Inflammatory macrophage treated with lipopolysaccharide for 4 hours (primary cell): Measurements from ENCODE around the gene INHBB.
"Not testable (repeated sequence)": the region's sequence is repeated elsewhere in the genome, so short reads cannot be mapped to it uniquely, and the experiment has no call there.

ENCODE experiments used
- DNase-seq: peaks from one replicate; pipeline ENCODE4 v3.0.0-alpha.2; 2020

INHBB gene

DNA sequence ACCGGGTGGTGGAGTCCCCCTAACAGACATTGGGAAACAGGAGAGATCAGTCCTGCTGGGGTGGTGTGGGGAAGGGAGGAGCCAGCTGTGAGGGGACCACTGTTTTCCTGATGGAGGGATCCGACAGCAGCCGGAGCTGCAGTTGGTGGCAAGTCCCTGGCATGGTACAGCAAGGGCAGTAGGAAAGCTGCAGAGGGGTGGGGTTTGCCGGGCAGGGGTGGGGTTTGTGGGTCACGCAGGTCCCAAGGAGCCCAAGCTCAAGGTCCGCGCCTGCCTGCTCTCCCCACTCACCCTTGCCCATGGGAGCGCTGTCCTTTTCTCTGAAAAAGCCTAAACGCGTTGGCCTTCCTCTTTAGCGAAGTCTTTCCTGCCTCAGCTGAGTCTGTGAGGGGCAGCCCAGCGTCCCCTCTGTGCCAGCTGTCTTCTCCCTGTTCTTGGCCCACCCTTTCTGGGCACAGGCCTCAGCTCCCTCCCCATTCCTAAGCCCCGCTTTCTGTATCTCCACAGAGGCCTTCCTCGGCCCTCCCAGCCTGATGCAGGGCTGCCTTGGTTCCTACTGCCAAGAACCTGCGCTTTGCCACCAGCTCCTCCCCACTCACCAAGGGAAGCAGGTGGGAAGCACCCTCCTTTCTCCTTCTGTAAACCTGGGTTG, 29.3 kb upstream of the INHBB start:
- DNase-seq: no peak

GRCh38 chr2:120317180-120317533, 28.8 kb upstream of the INHBB start:
- DNase-seq: no peak

GRCh38 chr2:120317916-120318315, 28.0 kb upstream of the INHBB start:
- DNase-seq: no peak

- DNase-seq: no peak
These were observed 27.3 kb upstream of the INHBB start for GRCh38 chr2:120318626-120319025.

DNA sequence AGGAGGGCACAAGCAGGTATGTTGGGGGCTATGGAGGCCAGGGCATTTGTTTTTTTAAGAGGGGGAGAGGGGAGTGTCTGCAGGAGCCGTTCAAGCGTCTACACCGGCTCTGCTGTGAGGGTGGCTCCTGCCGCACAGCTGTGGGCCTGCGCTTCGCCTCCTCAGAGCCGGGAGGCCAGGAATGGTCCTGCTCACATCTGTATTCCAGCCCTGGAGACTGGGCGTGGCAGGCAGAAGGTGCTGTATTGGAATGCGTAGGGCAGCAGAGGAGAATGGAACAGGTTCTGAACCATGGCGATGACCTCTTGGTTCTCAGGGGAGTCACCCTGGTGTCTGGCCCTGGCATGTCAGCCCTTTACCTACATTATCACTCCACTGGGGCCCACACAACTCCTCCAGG, 26.8 kb upstream of the INHBB start:
- no peak for DNase-seq

DNA sequence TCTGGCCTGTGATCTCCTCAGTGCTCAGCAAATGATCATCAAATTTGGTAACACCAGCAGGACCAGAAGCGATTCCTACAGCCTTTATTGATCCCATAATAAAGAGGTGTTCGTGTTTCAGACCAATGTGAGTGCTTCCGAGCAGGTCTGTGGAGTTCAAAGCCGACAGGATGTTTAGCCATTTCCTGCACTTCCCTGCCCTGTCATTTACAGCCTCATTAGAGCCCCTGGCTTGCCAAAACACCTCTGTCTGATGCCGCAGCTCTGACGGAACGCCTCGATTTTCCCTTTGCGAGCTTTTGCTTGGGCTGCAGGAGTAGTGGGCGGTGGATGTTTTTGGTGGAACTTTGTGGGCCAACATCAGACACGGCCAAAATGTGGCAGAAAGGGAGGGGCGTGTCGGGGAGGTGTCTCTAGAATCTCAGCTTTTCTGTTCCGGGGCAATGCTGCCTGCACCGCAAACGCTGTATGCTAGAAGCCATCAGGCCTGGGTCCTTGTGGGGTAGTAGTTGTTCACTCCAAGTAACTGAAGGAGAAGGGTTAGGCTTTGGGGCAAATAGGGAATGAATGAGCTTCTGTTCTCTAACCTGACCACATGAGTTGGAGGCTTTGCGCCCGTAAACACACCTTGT, 26.1 kb upstream of the INHBB start:
- no peak for DNase-seq

DNA sequence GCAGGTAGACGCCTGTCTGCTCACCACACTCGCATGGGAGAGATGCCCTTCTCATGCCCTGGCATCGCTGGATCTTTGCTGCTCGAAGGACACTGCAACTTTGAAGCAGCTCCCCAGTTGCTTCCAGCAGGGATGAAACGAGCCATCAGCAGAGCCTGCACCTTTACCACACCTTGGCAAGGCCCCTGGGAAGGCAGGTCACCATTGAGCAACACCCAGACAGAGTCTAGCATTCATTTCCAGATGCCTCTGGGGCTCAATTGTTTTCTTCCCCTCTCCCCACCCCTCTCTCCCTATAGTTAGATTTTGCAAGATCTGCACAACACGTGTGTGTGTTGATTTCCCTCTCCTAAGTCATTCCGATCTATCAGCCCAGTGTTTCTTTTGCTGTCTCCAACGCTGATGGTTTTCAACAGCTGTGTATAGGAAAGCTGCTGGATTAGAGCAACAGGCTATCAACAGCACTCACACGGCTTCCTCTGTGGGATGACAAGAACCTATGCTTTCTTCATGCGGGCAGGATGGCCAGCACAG, 25.6 kb upstream of the INHBB start:
- no peak for DNase-seq

DNA sequence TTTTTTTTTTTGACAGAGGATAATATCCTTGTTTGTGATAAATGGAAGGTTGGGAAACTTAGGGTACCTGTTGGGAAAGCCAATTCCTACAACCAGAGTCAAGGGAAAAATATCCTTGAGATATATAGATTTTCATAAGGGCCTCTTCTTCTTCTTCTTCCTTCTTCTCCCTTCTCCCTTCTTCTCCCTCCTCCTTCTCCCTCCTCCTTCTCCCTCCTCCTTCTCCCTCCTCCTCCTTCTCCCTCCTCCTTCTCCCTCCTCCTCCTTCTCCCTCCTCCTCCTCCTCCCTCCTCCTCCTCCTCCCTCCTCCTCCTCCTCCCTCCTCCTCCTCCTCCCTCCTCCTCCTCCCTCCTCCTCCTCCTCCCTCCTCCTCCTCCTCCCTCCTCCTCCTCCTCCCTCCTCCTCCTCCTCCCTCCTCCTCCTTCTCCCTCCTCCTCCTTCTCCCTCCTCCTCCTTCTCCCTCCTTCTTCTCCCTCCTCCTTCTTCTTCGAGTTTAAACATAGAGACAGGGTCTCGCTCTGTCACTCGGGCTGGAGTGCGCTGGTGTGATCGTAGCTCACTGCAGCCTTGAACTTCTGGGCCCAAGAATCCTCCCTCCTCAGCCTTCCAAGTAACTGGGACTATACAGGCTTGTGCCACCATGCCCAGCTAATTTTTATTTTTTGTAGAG, 24.9 kb upstream of the INHBB start:
- not testable (repeated sequence) for DNase-seq

DNA sequence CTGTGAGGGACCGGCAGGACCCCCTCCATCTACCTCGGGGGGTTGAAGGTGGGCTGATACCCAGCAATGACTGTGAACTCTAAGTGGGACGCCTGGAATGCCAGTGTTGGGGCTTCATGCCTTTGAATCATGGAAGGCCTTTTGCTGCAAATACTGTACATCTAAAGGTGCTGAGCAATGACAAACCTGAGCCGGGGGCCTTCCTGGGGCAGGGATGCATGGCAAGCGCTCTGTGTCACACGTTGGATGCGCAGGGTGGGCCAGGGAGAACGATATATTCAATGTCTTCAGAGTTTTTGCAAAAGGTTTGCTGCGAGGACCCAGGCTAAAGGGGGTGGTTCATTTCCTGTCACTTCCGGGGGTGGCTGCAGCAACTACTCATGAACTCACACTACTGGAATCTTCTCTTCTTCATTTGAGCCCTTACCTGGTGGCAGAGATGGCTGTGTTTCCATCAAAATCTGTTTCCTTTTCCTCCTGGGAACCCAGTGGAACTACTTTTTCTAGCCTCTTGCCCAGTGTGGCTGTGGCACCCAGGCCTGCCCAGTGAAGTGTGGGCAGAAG, 24.1 kb upstream of the INHBB start:
- DNase-seq: no peak

DNA sequence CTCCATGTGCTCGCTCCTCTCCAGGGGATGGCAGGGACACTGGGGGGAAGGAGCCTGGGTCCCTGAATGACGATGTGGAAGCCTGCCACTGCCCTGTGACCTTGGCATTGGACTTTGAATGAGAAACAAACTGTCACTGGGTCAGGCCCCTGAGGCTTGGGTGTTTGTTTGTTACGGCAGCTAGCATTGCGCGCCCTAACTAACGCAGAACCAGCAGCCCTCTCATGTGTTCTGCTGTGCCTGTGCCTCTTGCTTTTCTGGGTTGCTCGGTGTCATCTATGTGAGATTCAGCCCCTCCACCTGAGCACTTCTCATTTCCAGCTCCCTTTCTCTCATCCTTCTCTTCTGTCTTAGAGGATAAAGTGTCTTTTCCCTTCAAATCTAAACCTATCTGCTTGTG, 23.6 kb upstream of the INHBB start:
- no peak for DNase-seq

- no peak for DNase-seq
These were observed 22.7 kb upstream of the INHBB start for GRCh38 chr2:120323214-120323613.

- DNase-seq: no peak
These were observed 22.0 kb upstream of the INHBB start for GRCh38 chr2:120323807-120324399.

- DNase-seq: no peak
These were observed 21.0 kb upstream of the INHBB start for GRCh38 chr2:120324933-120325332.

GRCh38 chr2:120326066-120326465, 19.9 kb upstream of the INHBB start:
- DNase-seq: no peak

DNA sequence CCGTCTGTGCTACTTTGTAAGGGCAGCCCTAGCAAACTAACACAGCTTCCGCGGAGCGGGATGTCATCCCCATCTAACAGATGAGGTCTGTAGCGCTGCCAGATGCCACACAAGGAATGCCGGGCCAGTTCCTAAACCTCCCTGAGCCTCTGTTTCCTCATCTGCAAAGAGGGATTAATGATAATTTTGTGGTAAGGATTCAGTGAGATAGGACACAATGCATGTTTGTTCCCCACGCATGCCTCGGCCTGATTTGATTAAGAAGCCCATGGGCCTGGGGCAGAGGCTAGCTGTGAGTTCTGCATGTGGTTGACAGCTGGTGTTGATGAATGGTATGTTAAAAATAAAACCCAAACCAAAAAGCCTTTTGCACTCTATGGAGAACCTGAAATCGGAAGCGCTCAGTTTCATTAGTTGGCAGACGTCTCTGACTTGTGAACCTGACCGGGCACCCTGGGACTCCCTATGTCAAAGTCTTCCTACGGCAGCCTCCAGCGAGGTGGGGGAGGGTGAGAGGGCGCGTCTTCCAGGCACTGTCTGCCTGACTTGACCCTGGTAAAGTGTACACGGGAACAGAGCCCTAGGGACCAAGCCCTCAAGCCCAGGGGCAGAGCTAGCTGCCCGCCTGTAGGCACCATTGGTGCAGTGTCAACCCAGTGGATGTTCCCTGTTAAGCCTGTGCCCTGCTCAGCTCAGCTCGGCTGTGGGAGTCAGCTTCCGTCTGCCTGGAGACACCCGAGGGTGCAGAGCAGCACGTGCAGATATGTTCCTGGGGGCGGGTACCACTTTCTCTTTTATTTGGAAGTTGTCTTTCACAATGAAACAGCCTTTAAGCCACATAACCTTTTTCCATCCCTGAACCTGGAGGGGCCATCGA, 14.8 kb upstream of the INHBB start:
- DNase-seq: no peak

DNA sequence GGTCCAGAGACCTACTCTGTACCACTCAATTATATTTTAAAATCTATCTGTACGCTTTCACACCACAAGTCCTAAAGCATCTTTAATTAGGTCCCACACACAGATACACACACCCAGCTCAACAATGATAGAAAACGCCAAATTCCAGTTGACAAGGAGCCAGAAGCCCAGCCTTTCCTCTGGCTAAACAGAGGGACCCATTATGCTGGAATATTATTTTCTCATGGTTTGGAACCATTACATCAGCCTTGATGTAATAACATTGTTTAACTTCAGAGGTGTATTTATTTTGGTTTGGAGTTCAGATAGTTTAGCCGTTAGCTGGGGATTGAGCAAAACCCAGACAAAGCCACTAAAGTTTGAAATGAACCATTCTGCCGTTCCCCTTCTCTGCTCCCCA, 14.0 kb upstream of the INHBB start:
- DNase-seq: no peak

DNA sequence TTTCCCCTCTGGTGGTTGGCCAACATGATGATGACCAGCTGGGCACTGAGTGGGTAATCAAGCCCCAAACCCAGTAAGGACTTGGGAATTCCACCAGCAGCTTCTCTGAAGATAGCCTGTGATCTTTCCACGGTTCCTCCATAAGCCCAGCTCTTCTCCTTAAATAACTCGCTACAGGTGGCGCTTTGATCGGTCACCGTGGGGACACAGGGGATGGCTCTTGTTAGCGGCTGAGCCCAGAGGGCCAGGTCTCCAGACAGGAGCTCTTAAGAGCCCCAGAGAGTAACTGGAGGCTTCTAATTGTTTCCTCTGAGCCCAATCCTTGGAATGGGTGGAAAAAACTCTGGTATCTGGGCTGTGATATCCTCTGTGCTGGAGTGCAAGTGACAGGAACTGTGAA, 13.6 kb upstream of the INHBB start:
- no peak for DNase-seq

DNA sequence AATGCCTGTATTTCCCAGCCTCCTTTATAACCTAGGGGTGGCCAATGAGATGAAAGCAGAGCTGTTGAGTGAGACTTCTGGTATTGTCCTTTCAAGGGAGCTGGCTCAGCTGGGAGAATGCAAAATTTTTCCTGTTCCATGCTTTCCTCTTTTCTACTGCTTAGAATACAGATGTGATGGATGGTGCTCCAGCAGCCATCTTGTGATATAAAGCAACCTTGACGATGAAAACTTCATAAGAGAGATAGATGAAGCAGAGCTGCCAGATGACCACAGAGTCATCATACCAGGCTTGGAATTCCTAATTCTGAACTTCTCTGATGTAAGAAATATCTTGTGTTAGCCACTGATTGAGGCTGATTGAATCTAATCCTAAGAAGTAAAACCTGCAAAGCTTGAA, 11.9 kb upstream of the INHBB start:
- no peak for DNase-seq

GRCh38 chr2:120336749-120337148, 9.2 kb upstream of the INHBB start:
- no peak for DNase-seq

- DNase-seq: peak; percentile 87
These were observed 7.9 kb upstream of the INHBB start for GRCh38 chr2:120338015-120338414.

DNA sequence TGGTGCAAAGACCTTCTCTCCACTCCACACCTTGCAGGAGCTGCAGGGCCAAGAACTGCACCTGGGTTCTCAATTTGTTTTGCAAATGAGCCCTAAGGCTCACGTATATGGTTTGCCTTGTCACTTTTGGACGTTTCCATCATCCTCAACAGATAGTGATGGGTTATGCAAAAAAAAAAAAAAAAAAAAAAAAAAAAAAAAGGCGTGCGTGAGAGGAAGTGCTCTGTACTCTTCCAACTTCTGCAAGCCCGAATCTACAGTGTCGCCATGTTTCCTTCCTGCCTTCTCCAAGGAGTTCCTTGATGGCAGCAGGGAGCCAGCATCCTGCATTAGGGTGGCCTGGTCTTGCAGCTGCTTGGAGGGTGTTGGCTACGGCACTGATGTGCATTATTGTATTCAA, 4.0 kb upstream of the INHBB start:
- no peak for DNase-seq

- no peak for DNase-seq
These were observed 3.5 kb upstream of the INHBB start for GRCh38 chr2:120342446-120342845.

DNA sequence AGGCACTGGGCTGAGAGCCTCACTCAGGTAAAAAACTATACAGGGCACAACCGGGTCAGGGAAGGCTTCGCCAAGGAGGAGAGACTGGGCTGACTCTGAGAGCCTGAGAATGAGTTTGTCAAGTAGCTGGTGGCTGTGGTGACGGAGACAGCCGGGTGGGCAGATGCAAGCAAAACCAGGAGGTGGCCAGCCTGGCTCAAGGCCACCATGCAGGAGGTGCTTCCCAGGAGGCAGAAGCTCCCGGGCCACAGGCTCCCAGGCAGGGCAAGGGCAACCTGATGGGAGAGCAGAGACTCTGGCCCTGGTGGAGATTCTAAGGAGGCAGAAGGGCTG, 2.9 kb upstream of the INHBB start:
- no peak for DNase-seq
